ENCODE results near the gene CDK11A. TPM values are rescaled to one million over a fixed set of nuclear protein-coding genes. Genes with fewer than 3 reads are reported as not detected.
"Not testable (repeated sequence)": the region's sequence is repeated elsewhere in the genome, so short reads cannot be mapped to it uniquely, and the experiment has no call there.

CDK11A gene
- total RNA-seq, 2 donors from 2014 or later: 63.0 to 108 TPM

DNA sequence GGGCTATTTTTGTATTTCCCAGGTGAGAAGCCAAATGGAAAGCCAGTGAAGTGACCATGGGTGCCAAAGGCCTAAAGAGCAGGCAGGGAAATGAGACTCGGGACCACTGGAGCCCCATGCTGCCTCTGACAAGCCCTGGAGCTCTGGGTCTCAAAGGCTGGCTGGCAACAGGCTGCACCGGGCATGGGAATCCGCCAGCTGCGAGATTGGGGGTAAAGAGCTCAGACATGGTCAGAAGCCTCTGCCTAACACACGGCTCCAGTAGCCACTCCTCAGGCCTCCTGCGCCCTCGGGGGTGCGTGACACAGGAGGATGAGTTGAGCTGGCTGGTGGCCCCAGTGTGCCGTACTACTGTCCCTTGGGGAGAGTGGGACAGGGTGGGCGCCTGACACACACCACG is 59.8 kb downstream of the CDK11A start:
- H3K27ac Mint-ChIP-seq; H3K36me3 Mint-ChIP-seq; DNase-seq (ENCODE audit: low spot score in 2 of 2); ATAC-seq; H3K9me3 Mint-ChIP-seq: not testable (repeated sequence)

DNA sequence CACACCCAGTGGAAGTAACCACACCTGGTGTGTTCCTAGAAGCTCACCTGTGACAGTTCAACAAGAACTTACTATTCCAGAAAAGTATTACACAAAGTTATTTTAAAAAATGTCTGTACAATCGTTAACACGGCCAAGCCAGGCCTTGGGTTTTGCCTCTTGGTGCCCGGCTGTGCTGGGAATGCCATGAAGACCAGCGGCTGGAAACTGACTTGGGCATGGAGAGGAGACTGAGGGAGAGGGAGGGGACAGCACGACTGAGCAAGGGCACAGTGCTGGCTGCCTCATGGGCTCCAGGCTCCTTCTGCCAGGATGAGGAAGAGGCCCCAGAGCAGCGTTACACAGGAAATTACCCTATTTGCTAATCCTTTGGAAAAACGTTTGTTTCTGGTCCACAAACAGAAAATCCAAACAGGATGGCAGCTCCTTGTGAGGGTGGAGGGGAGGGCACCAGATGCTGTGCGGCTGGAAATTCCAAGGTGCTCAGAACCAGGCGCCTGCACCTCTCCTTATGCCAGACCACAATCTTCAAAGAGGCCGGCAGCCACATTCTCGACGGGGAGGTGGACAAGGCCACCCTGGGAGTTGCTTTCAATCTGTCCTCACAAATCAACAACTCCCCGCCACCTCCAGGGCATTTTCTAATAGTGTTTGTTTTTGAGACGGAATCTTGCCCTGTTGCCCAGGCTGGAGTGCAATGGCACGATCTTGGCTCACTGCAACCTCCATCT is 61.2 kb downstream of the CDK11A start:
- not testable (repeated sequence) for H3K36me3 Mint-ChIP-seq

DNA sequence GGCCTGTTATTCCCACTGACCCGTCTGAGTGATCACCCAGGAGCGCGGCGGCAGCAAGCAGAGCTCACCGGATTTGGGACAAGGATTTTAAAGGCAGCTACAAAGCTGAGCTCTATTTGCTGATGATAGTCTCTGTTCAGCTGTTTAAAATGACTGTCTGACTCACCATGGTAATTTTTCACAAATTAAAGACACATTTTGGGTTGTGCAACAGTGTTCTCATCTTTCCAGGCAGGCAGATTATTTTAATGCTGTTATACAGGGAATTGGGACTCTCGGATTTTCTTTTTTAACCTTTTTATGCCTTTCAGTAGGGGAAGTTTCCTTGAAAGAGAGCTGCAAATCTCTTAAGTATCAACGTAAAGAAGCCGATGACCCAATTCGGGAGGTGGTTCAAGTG is 61.8 kb downstream of the CDK11A start:
- not testable (repeated sequence) for DNase-seq (ENCODE audit: low spot score in 2 of 2); H3K36me3 Mint-ChIP-seq; ATAC-seq; H3K9me3 Mint-ChIP-seq
- H3K27ac Mint-ChIP-seq: peak overlapping the region in 1 of 2 donors; percentile 37

More for the DNA sequence above, 61.2 kb downstream of the CDK11A start:
- not testable (repeated sequence) for ATAC-seq; DNase-seq (ENCODE audit: low spot score in 2 of 2); H3K9me3 Mint-ChIP-seq; H3K27ac Mint-ChIP-seq

DNA sequence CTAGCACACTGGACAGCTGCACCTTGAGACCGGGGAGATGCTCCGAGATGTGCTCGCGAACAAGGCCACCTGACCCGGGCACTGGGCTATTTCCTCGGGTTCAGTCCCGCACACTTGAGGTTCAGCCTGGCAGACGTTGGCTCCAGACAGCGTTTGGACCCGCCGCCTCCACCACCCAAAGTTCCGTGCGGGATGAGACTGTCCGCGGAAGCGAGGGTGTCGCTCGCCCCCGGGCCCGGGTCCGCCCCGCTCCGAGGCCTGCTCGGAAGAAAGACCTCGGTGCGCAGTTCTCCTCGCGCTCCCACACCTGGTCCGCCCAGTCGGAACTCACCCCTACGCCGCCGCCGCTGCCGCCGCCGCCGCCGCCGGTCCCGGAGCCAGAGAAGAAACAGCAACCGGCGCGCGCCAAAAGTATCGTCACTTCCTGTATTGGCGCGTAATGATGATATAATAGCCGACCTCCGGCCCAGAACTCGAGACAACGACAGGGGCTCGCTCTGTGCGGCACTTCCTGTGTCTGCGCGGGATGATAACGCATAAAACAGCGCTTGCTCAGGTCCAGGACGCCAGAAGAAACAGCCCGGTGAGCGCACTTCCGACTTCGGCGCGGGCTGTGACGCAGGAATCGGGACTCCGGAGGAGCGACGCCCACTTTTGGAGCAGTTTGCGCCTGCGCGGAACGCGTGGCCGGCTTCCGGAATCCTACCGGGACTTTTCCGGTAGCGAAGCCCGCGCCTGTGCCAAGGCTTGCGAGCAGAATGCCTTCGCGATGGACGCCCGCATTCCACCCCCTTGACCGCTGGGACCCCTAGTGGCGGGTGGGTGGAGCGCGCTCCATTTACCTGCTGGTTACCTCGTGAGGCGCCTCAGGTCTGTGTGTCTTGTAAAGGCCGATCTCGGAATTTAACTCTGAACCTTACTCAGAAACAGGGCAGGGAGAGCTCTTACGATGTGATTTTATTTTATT is 65.3 kb downstream of the CDK11A start, which contains the start of gene CDK11B:
CDK11B (minus strand) TSS at position 422 of the 967 bp plus-strand sequence. CDS start 1,519 bp downstream, outside the sequence.
- not testable (repeated sequence) for H3K9me3 Mint-ChIP-seq
- peak within 1 kb of the TSS; percentile 98 to 99 for H3K27ac Mint-ChIP-seq
- ATAC-seq: peak; percentile 96 to 98

More for the DNA sequence above, 65.3 kb downstream of the CDK11A start, which contains the start of gene CDK11B:
- DNase-seq (ENCODE audit: low spot score in 2 of 2): peak; percentile 92 to 99
- H3K36me3 Mint-ChIP-seq: not testable (repeated sequence)

Other genes with a start within 250 kb of the CDK11A start
- gene ATAD3A, start 212.2 kb downstream of the CDK11A start, total RNA-seq: 10 to 100 TPM; 35.7 to 39.7 TPM
- under 1 TPM; 0.41 to 0.58 TPM for gene TMEM240, start 183.7 kb downstream of the CDK11A start, total RNA-seq
- gene SSU72, start 149.5 kb downstream of the CDK11A start, total RNA-seq: 100 to 1,000 TPM in 1 of 2 donors, 10 to 100 TPM in 1; 82.9 to 121 TPM
- 1 to 10 TPM in 1 of 2 donors, under 1 TPM in 1; 0.18 to 2.9 TPM for gene FNDC10, start 124.2 kb downstream of the CDK11A start, total RNA-seq
- 10 to 100 TPM; 36.7 to 49.8 TPM for gene MIB2, start 108.9 kb downstream of the CDK11A start, total RNA-seq
- 1 to 10 TPM; 1.6 to 2.7 TPM for gene MMP23B, start 92.2 kb downstream of the CDK11A start, total RNA-seq
- 10 to 100 TPM; 32.7 to 41.0 TPM for gene CDK11B, start 65.4 kb downstream of the CDK11A start, total RNA-seq
- gene SLC35E2B, start 31.6 kb downstream of the CDK11A start, total RNA-seq: 10 to 100 TPM; 19.0 to 48.5 TPM
- gene NADK, start 54.1 kb upstream of the CDK11A start, total RNA-seq: 10 to 100 TPM; 64.7 to 67.6 TPM
- 100 to 1,000 TPM; 267 to 358 TPM for gene GNB1, start 166.7 kb upstream of the CDK11A start, total RNA-seq
- gene CALML6, start 190.9 kb upstream of the CDK11A start, total RNA-seq: 1 to 10 TPM; 1.4 to 2.6 TPM
- gene TMEM52, start 194.9 kb upstream of the CDK11A start, total RNA-seq: 1 to 10 TPM in 1 of 2 donors, under 1 TPM in 1; 0.64 to 1.5 TPM

Measured in activated naive CD4-positive, alpha-beta T cell treated with anti-CD3 and anti-CD28 coated beads, Interleukin-2, amount 50 U/mL, for 72 hours (primary cell).